OCI-LY3 (cell line): ENCODE data around the gene ELF3.

ENCODE experiments used
- H2AFZ ChIP-seq: fragments of 200-600, 300-600 bp; shearing (Covaris generic); 2 replicates; pipeline ENCODE4 v1.6.0; 2014; ENCODE audit warnings: antibody characterized with exemption, low read depth, low read length
- H3K27ac ChIP-seq: fragments of 200-600, 300-600 bp; sonication (generic); 2 replicates; pipeline ENCODE4 v1.5.1; 2014; ENCODE audit warnings: mild to moderate bottlenecking, low read length, moderate library complexity, mixed read lengths
- H3K27me3 ChIP-seq: fragments of 200-600, 300-600 bp; sonication (generic); 2 replicates; pipeline ENCODE4 v1.6.1; 2014; ENCODE audit warnings: low read depth, low read length, mixed read lengths
- H3K36me3 ChIP-seq: fragments of 200-600, 300-600 bp; sonication (generic); replicated peaks from 2 replicates; pipeline ENCODE3; 2014; ENCODE audit warnings: low read depth, low read length, mixed read lengths
- H3K4me1 ChIP-seq: fragments of 300-600, 200-600 bp; sonication (generic); 2 replicates; pipeline ENCODE4 v1.6.1; 2014; ENCODE audit warnings: low read length, mixed read lengths
- H3K4me2 ChIP-seq: fragments of 200-600, 300-600 bp; sonication (generic); 2 replicates; pipeline ENCODE4 v1.6.1; 2014; ENCODE audit warnings: low read length, mixed read lengths
- H3K4me3 ChIP-seq: fragments of 300-600, 200-600 bp; sonication (generic); 2 replicates; pipeline ENCODE4 v1.5.1; 2014; ENCODE audit warnings: antibody characterized with exemption, mild to moderate bottlenecking, low read length, moderate library complexity
- H3K79me2 ChIP-seq: fragments of 300-600, 200-600 bp; shearing (Covaris generic); 2 replicates; pipeline ENCODE4 v1.6.1; 2014; ENCODE audit warnings: mild to moderate bottlenecking, low read length, mixed read lengths
- H3K9ac ChIP-seq: fragments of 300-600, 200-600 bp; shearing (Covaris generic); 2 replicates; pipeline ENCODE4 v1.6.0; 2014; ENCODE audit warnings: mild to moderate bottlenecking, low read length, moderate library complexity
- H3K9me3 ChIP-seq: fragments of 200-600, 300-600 bp; shearing (Covaris generic); 2 replicates; pipeline ENCODE4 v1.6.1; 2014; ENCODE audit warnings: low read length, mixed read lengths; ENCODE audit not compliant: insufficient read depth
- H4K20me1 ChIP-seq: fragments of 200-600, 300-600 bp; sonication (generic); 2 replicates; pipeline ENCODE4 v1.6.1; 2016; ENCODE audit warnings: low read length, mixed read lengths; ENCODE audit not compliant: insufficient read depth
- EZH2phosphoT487 ChIP-seq: fragments of 200-600 bp; shearing (Covaris generic); IDR thresholded peaks from 2 replicates; pipeline ENCODE4 v1.6.1; 2018; ENCODE audit warnings: antibody characterized with exemption, mixed run types, low read depth
- TF ChIP-seq, protein P1 (sequence below): fragments of 200-600, 300-600 bp; sonication (generic); IDR thresholded peaks from 2 replicates; pipeline ENCODE4 v1.5.1; 2014; ENCODE audit warnings: antibody characterized with exemption, low read length, low read depth

The ELF3 gene

GRCh38 chr1:202046227-202046626 is 35.8 kb downstream of the ELF3 start:
- H4K20me1 ChIP-seq = no peaks in the 10 kb centered on the region
- H3K9me3 ChIP-seq = no peaks in the 10 kb centered on the region
- H3K4me1 ChIP-seq = peaks cover 5% of the 10 kb centered on the region
- no peak overlapping the region for H2AFZ ChIP-seq
- H3K27me3 ChIP-seq = peaks cover 5% of the 10 kb centered on the region; the same call in 1 of the 2 replicates
- no peak overlapping the region for H3K4me2 ChIP-seq
- no peak overlapping the region for H3K9ac ChIP-seq
- no peaks in the 10 kb centered on the region for H3K36me3 ChIP-seq
- no peak for TF ChIP-seq EZH2phosphoT487
- TF ChIP-seq, protein P1, sequence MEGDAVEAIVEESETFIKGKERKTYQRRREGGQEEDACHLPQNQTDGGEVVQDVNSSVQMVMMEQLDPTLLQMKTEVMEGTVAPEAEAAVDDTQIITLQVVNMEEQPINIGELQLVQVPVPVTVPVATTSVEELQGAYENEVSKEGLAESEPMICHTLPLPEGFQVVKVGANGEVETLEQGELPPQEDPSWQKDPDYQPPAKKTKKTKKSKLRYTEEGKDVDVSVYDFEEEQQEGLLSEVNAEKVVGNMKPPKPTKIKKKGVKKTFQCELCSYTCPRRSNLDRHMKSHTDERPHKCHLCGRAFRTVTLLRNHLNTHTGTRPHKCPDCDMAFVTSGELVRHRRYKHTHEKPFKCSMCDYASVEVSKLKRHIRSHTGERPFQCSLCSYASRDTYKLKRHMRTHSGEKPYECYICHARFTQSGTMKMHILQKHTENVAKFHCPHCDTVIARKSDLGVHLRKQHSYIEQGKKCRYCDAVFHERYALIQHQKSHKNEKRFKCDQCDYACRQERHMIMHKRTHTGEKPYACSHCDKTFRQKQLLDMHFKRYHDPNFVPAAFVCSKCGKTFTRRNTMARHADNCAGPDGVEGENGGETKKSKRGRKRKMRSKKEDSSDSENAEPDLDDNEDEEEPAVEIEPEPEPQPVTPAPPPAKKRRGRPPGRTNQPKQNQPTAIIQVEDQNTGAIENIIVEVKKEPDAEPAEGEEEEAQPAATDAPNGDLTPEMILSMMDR = no peak
- H3K79me2 ChIP-seq = no peaks in the 10 kb centered on the region
- H3K4me3 ChIP-seq = no peak overlapping the region
- H3K27ac ChIP-seq = no peak overlapping the region

GRCh38 chr1:202046748-202047708 is 36.6 kb downstream of the ELF3 start:
- no peak overlapping the region for H3K4me2 ChIP-seq
- no peak overlapping the region for H3K9ac ChIP-seq
- TF ChIP-seq EZH2phosphoT487 = no peak
- TF ChIP-seq, protein P1 = no peak
- no peaks in the 10 kb centered on the region for H4K20me1 ChIP-seq
- H3K9me3 ChIP-seq = no peaks in the 10 kb centered on the region
- no peaks in the 10 kb centered on the region for H3K79me2 ChIP-seq
- no peaks in the 10 kb centered on the region for H3K36me3 ChIP-seq
- no peak overlapping the region for H2AFZ ChIP-seq
- H3K27ac ChIP-seq = no peak overlapping the region
- peaks cover 3% of the 10 kb centered on the region; the same call in 1 of the 2 replicates for H3K27me3 ChIP-seq
- no peak overlapping the region for H3K4me3 ChIP-seq
- peaks cover 5% of the 10 kb centered on the region for H3K4me1 ChIP-seq

GRCh38 chr1:202047977-202048376 is 37.6 kb downstream of the ELF3 start:
- Histone ChIP-seq H3K9me3 (no peaks in the 10 kb centered on the region), H3K9ac (no peak overlapping the region), H3K36me3 (no peaks in the 10 kb centered on the region), H3K4me2 (no peak overlapping the region), H3K27me3 (no peaks in the 10 kb centered on the region), H2AFZ (no peak overlapping the region), H3K27ac (no peak overlapping the region), H3K4me3 (no peak overlapping the region), H4K20me1 (no peaks in the 10 kb centered on the region), H3K79me2 (no peaks in the 10 kb centered on the region), H3K4me1 (peaks cover 5% of the 10 kb centered on the region)
- TF ChIP-seq, protein P1 = no peak
- TF ChIP-seq EZH2phosphoT487 = no peak

DNA sequence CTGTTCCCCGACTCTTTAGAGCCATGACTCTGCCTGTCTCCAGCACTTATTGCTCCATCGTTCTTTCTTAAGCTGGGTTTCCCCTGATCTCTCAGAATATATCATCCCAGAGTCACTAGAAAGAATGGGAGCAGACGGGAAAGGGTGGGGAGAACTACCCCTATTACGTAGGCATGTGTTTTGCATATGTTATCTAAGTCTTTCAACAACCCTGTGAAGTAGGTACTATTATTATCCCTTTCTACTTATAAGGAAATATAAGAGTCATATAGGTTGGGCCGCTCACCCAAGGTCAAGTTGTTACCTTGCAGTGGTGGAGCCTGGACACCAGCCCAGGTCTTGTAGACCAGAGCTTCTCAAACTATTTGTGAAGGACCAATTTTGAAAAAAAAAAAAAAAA is 38.7 kb downstream of the ELF3 start:
- Histone ChIP-seq H3K27ac (no peak overlapping the region), H2AFZ (no peak overlapping the region), H3K4me2 (no peak overlapping the region), H3K27me3 (no peaks in the 10 kb centered on the region), H3K36me3 (no peaks in the 10 kb centered on the region), H3K9me3 (no peaks in the 10 kb centered on the region), H3K4me3 (no peak overlapping the region), H3K4me1 (no peaks in the 10 kb centered on the region), H3K79me2 (no peaks in the 10 kb centered on the region), H4K20me1 (no peaks in the 10 kb centered on the region), H3K9ac (no peak overlapping the region)
- TF ChIP-seq, protein P1 = no peak
- no peak for TF ChIP-seq EZH2phosphoT487
